Measurements from ENCODE around the gene KIF2C.
"Not testable (repeated sequence)": the region's sequence is repeated elsewhere in the genome, so short reads cannot be mapped to it uniquely, and the experiment has no call there.

The KIF2C gene

DNA sequence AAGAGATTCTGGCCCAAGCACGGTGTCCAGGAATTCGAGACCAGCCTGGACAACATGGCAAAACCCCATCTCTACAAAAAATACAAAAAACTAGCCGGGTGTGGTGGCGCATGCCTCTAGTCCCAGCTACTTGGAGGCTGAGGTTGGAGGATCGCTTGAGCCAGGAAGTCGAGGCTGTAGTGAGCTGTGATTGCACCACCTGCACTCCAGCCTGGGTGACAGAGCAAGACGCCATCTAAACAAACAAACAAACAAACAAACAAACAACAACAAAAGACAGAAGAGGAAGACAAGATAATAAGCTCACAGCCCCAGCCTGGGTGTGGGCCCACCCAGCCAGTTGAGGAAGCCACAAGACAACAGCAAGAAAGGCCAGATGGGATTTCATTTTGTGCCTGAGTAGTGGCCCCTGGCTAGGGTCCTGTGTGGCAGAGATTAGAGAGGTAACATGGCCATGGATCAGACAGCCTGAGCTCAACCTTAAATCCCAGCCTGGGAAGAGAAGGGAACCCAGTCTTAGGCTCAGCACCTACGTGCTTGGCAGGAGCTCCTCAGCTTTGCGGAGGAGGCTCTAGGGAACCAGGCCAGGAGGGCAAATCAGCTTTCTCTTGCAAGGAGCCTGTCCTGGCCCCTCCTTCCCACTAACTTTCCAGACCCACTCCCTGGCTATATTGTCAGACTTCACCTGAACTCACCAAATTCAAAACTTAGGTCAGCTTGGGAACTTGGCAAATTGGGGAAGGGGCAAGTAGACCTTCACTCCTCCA is 53.3 kb downstream of the KIF2C start:
- in situ Hi-C loops (cut with MboI; ENCODE audit: low sequenced_read_pairs) = no loop called here

- in situ Hi-C loops (cut with MboI; ENCODE audit: low sequenced_read_pairs) = not testable (repeated sequence)
These were observed 58.2 kb downstream of the KIF2C start for GRCh38 chr1:44797886-44798285.

DNA sequence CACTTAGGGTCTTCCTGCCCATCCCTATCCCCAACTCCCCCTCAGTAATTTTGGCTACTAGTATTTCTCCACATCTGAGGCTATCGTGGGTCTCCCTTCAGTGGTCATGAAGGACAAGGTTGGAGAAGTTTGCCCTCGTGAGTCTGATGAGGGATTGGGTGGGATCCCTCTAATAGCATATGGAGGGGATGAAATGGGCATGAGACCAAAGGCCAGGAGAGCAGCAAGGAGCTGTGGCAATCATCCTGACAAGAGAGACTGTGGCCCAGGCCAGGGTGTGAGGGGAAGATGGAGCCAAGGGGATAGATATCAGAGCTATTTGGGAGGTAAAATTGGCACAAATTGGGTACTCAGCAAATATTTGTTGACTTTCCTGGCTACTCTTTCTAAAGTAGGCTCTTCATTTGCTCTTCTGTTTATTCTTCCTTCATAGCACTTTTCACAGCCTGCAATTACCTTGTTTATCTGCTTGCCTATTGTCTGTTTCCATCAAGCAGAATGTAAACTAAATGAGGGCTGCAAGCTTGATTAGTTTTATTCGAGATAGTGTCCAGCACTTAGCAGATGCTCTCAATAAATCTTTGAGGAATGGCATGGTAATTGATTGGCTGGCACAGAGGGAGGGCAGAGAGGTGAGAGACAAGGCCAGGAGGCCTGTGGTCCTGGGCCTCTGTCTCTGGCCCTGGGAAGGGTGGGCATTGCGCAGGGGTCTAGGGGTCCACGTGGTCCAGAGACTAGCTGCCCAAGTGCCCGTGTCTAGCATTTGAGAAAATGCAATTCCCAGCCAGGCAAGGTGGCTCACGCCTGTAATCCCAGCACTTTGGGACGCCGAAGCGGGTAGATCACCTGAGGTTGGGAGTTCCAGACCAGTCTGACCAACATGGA is 59.1 kb downstream of the KIF2C start:
- in situ Hi-C loops (cut with MboI; ENCODE audit: low sequenced_read_pairs) = no loop called here

GRCh38 chr1:44799770-44800584 is 60.3 kb downstream of the KIF2C start, which contains the start of gene PLK3:
TSS of gene PLK3 (plus strand) at chr1:44800377. CDS start at chr1:44800464, 87 bp downstream.
- in situ Hi-C loops (cut with MboI; ENCODE audit: low sequenced_read_pairs) = no loop called here

DNA sequence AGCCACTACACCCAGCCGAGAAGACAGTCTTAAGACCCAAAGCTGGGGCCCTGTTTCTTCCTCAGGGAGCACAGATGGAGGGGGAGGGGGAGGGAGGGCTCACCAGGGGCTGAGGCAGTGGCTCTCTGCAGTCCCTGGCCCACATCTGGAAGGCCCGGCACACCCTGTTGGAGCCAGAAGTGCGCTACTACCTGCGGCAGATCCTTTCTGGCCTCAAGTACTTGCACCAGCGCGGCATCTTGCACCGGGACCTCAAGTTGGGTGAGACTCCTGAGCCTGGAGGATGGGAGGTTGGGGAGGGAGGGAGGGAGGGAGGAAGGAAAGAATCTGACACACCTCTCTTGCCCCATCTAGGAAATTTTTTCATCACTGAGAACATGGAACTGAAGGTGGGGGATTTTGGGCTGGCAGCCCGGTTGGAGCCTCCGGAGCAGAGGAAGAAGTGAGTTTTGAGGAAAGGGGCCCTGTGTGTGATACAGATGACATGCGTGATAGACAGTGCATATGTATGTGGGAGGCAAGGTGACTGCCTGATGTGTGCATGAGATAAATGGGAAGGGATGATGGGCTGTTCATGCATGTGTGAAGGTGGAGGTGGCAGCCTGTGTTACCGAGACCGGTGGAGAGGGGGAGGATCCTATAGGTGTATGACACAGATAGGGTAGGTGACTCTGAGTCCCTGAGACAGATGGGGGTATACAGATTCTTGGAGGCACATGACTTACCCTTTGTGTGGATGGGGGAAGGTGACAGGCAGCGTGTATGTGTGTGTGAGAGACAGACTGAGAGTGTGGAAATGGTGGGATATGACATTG is 62.1 kb downstream of the KIF2C start:
- in situ Hi-C loops (cut with MboI; ENCODE audit: low sequenced_read_pairs) = no loop called here

GRCh38 chr1:44802306-44803061 is 62.8 kb downstream of the KIF2C start:
- in situ Hi-C loops (cut with MboI; ENCODE audit: low sequenced_read_pairs) = no loop called here

- in situ Hi-C loops (cut with MboI; ENCODE audit: low sequenced_read_pairs) = no loop called here
These were observed 63.4 kb downstream of the KIF2C start for GRCh38 chr1:44803062-44803311.

DNA sequence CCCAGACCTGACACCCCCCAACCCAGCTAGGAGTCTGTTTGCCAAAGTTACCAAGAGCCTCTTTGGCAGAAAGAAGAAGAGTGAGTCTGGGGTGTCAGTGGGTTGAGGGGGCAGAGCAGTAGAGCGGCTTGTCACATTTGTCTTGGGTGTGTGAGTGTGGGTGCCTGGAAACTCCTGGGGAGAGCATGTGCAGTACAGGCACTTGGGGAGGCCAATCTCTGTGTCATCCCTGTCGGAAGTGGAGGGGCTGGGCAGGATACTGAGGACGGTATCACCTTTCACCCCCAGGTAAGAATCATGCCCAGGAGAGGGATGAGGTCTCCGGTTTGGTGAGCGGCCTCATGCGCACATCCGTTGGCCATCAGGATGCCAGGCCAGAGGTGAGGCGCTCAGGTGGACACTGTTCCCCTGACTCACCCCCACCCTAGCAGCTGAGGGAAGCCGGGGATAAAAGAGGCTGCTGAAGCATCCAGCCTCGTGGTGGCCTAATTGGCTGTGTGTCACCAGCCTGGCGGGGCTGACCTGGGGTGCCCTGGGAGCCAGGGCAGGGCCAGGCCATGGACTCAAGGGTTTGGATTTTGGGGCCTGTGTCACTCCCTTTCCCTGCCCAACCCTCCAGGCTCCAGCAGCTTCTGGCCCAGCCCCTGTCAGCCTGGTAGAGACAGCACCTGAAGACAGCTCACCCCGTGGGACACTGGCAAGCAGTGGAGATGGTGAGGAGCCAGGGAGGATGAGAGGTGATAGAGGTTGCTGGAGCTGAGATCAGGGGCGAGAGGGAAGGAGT is 63.9 kb downstream of the KIF2C start:
- in situ Hi-C loops (cut with MboI; ENCODE audit: low sequenced_read_pairs) = no loop called here

GRCh38 chr1:44805311-44806024 is 65.8 kb downstream of the KIF2C start:
- in situ Hi-C loops (cut with MboI; ENCODE audit: low sequenced_read_pairs) = no loop called here

DNA sequence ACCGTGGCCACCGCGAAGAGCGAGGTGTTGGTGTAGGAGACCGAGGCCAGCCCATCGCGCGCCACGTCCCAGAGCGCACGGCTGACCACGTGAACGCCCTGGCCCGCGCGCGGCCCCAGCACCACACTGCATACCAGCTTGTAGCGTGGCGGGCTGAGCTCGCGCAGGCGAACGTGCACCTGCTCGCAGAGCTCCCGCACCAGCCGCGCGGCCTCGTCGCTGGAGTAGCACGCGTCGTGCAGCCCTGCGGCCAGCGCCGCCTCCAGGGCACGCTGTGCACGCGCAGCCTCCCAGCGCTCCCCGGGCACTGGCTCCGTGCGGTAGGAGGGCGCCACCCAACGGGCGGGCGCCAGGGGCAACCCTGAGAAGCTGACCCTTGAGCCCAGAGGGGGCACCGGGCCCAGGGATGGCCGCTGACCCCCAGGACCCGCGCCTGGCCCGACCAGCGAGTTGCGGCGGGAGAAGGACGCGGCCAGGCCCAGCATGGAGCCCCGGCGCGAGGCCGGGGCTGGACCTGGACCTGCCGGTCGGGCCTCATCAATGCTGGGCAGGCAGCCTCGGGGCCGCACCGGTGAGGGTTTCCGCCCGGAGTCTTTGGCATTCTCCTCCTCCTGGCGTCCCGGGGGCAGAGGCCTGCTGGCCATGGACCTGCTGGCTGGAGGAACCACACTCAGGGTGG is 66.5 kb downstream of the KIF2C start:
- in situ Hi-C loops (cut with MboI; ENCODE audit: low sequenced_read_pairs) = no loop called here

DNA sequence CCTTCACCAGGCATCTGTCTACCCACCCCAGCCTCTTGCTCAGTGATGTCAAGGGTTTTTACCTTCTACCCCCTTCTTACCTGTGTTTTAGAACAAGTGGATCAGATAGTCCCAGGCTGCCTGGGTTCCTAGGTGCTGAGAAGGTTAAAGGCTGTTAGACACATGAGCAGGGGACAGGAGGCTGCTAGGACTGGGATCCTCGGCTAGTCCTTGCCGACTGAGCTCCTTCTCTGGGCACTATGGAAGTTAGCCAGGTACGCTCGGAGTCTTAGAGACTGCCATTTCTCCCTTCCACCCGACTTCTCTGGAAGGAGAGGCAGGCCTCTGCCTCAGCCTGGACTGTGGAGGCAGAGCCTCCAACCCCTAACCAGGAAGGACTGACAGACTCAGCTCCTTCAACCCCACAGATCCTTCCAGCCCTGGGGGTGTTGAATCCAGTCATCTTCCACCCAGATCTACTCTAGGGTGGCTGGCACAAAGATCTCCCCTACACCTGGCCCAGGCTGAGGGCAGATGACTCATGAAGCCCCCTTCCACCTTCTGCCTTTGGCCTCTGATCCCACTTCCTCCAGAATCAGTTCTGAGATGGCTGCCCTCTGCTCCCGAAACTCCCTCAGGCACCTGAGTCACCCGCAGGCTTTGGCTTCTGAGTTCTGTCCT is 67.2 kb downstream of the KIF2C start, which contains the start of gene DYNLT4:
Gene DYNLT4, minus strand, starts transcription at position 648 of the 660 bp plus-strand sequence. CDS start 683 bp downstream, outside the sequence.
- in situ Hi-C loops (cut with MboI; ENCODE audit: low sequenced_read_pairs) = no loop called here

GRCh38 chr1:44807364-44808062 is 67.9 kb downstream of the KIF2C start:
- in situ Hi-C loops (cut with MboI; ENCODE audit: low sequenced_read_pairs) = no loop called here

- in situ Hi-C loops (cut with MboI; ENCODE audit: low sequenced_read_pairs) = no loop called here
These were observed 68.7 kb downstream of the KIF2C start, which contains the start of gene BTBD19 for GRCh38 chr1:44808063-44808937. TSS of gene BTBD19 (plus strand) at chr1:44808523. CDS start at chr1:44808821, 298 bp downstream.

DNA sequence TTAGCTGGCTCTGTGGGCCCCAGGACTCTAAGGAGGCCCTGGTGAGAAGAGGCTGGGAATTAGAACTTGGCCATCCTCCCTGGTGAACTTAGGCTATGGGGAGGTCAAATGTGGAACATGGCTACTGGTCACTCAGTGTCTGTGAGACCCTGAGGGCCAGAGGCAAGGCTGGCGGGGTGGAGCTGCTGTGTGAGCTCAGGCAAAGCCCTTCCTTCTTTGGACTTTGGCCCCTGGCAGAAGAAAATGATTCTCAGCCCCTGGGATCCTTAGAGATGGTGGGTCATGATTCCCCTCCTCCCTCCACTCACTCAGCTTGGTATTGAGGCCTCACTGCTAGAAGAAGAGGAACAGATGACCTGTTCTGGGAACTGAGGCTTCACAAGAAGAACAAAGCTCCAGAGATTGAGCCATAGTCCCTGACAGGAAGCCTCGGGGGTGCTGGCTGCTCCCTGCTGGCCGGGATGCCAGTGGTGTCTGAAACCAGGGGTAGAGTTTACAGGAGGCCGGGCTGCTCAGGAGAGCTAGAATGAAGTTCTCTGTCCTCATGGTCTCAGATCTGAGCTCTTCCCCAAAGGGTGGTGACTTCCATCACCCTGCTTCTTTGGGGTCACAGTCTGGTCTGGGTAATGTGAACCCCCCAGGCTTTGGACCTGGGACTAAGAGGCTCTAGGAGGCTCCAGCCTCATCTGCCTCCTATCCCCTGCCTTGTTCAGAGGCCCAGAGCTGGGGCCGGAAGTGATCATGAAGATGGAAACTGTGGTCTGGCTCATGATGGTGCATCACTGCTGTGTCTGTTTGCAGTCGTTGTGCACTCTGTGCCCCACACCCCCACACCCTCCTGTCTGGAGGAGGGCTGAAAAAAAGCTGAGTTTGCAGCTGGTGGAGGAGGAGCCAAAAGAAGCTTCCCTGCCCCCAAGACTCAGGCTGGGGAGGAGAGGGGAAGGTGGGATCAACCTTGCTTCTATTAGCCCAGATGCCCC is 69.6 kb downstream of the KIF2C start:
- in situ Hi-C loops (cut with MboI; ENCODE audit: low sequenced_read_pairs) = no loop called here
